Mononuclear cell (primary cell): ENCODE results near the gene SLC24A3. TPM values are rescaled to one million over a fixed set of nuclear protein-coding genes. Genes with fewer than 3 reads are reported as not detected.

Source experiments
- H3K27me3 ChIP-seq: 2 replicates; pipeline ENCODE4 v1.6.0; 2011; ENCODE audit warnings: low read length, control low read depth; ENCODE audit not compliant: insufficient read depth
- H3K4me1 ChIP-seq: 2 replicates; pipeline ENCODE4 v1.5.1; 2011; ENCODE audit warnings: mild to moderate bottlenecking, low read length, control low read depth; ENCODE audit not compliant: insufficient read depth
- H3K4me3 ChIP-seq: 2 replicates; pipeline ENCODE4 v1.5.1; 2011; ENCODE audit warnings: mild to moderate bottlenecking, low read length, moderate library complexity
- H3K9me3 ChIP-seq: 2 replicates; pipeline ENCODE4 v1.5.1; 2011; ENCODE audit warnings: low read depth, mild to moderate bottlenecking, control low read depth, low read length
- total RNA-seq: library from RNA; depleted of rRNA; stranded (reverse); fragments of >200 nt; gene quantifications from one replicate; pipeline ENCODE4 v1.2.3, GENCODE V29; 2012

Gene SLC24A3
- total RNA-seq, 1 donor = 1.0 TPM

GRCh38 chr20:19349879-19350278, 137.4 kb downstream of the SLC24A3 start:
- Histone ChIP-seq H3K9me3 (no peaks in the 10 kb centered on the region), H3K4me1 (no peaks in the 10 kb centered on the region), H3K27me3 (no peaks in the 10 kb centered on the region), H3K4me3 (no peak overlapping the region)

GRCh38 chr20:19351542-19351941, 139.1 kb downstream of the SLC24A3 start:
- no peaks in the 10 kb centered on the region for H3K4me1 ChIP-seq
- no peaks in the 10 kb centered on the region for H3K27me3 ChIP-seq
- H3K4me3 ChIP-seq = no peak overlapping the region
- no peaks in the 10 kb centered on the region for H3K9me3 ChIP-seq

GRCh38 chr20:19354950-19355349, 142.5 kb downstream of the SLC24A3 start:
- H3K27me3 ChIP-seq = no peaks in the 10 kb centered on the region
- no peaks in the 10 kb centered on the region for H3K9me3 ChIP-seq
- no peak overlapping the region for H3K4me3 ChIP-seq
- no peaks in the 10 kb centered on the region for H3K4me1 ChIP-seq

GRCh38 chr20:19361790-19362189, 149.3 kb downstream of the SLC24A3 start:
- H3K9me3 ChIP-seq = no peaks in the 10 kb centered on the region
- H3K4me1 ChIP-seq = no peaks in the 10 kb centered on the region
- no peak overlapping the region for H3K4me3 ChIP-seq
- no peaks in the 10 kb centered on the region for H3K27me3 ChIP-seq

GRCh38 chr20:19363476-19363875, 151.0 kb downstream of the SLC24A3 start:
- no peak overlapping the region for H3K4me3 ChIP-seq
- H3K27me3 ChIP-seq = no peaks in the 10 kb centered on the region

GRCh38 chr20:19367591-19367990, 155.1 kb downstream of the SLC24A3 start:
- Histone ChIP-seq H3K4me3 (no peak overlapping the region), H3K9me3 (no peaks in the 10 kb centered on the region), H3K4me1 (no peaks in the 10 kb centered on the region), H3K27me3 (no peaks in the 10 kb centered on the region)

More at GRCh38 chr20:19363476-19363875, 151.0 kb downstream of the SLC24A3 start:
- H3K4me1 ChIP-seq = no peaks in the 10 kb centered on the region
- no peaks in the 10 kb centered on the region for H3K9me3 ChIP-seq

- Histone ChIP-seq H3K4me3 (no peak overlapping the region), H3K27me3 (no peaks in the 10 kb centered on the region), H3K4me1 (no peaks in the 10 kb centered on the region), H3K9me3 (no peaks in the 10 kb centered on the region)
Measured at GRCh38 chr20:19368351-19368750, 155.9 kb downstream of the SLC24A3 start.

- H3K4me1 ChIP-seq = no peaks in the 10 kb centered on the region
- H3K27me3 ChIP-seq = no peaks in the 10 kb centered on the region
- no peaks in the 10 kb centered on the region for H3K9me3 ChIP-seq
- H3K4me3 ChIP-seq = no peak overlapping the region
Measured at GRCh38 chr20:19370076-19371075, 157.9 kb downstream of the SLC24A3 start.

- Histone ChIP-seq H3K9me3 (no peaks in the 10 kb centered on the region), H3K4me1 (no peaks in the 10 kb centered on the region), H3K27me3 (no peaks in the 10 kb centered on the region), H3K4me3 (no peak overlapping the region)
Measured at GRCh38 chr20:19371112-19371511, 158.7 kb downstream of the SLC24A3 start.

- Histone ChIP-seq H3K4me1 (no peaks in the 10 kb centered on the region), H3K27me3 (no peaks in the 10 kb centered on the region), H3K9me3 (no peaks in the 10 kb centered on the region), H3K4me3 (no peak overlapping the region)
Measured at GRCh38 chr20:19374216-19374615, 161.8 kb downstream of the SLC24A3 start.

- no peaks in the 10 kb centered on the region for H3K4me1 ChIP-seq
- H3K27me3 ChIP-seq = no peaks in the 10 kb centered on the region
Measured at GRCh38 chr20:19375395-19375794, 163.0 kb downstream of the SLC24A3 start.

GRCh38 chr20:19375801-19376200, 163.4 kb downstream of the SLC24A3 start:
- no peaks in the 10 kb centered on the region for H3K9me3 ChIP-seq
- H3K4me3 ChIP-seq = no peak overlapping the region
- no peaks in the 10 kb centered on the region for H3K27me3 ChIP-seq
- no peaks in the 10 kb centered on the region for H3K4me1 ChIP-seq

More at GRCh38 chr20:19375395-19375794, 163.0 kb downstream of the SLC24A3 start:
- H3K4me3 ChIP-seq = no peak overlapping the region
- no peaks in the 10 kb centered on the region for H3K9me3 ChIP-seq

- Histone ChIP-seq H3K4me3 (no peak overlapping the region), H3K9me3 (no peaks in the 10 kb centered on the region), H3K27me3 (no peaks in the 10 kb centered on the region), H3K4me1 (no peaks in the 10 kb centered on the region)
Measured at GRCh38 chr20:19376451-19377229, 164.2 kb downstream of the SLC24A3 start.

GRCh38 chr20:19378058-19378457, 165.6 kb downstream of the SLC24A3 start:
- Histone ChIP-seq H3K9me3 (no peaks in the 10 kb centered on the region), H3K4me3 (no peak overlapping the region), H3K27me3 (no peaks in the 10 kb centered on the region), H3K4me1 (no peaks in the 10 kb centered on the region)

- Histone ChIP-seq H3K4me1 (no peaks in the 10 kb centered on the region), H3K27me3 (no peaks in the 10 kb centered on the region), H3K9me3 (no peaks in the 10 kb centered on the region), H3K4me3 (no peak overlapping the region)
Measured at GRCh38 chr20:19380211-19380610, 167.8 kb downstream of the SLC24A3 start.
